A549 (cell line): ENCODE results near the gene SUN2.

ENCODE experiments used
- BHLHE40 ChIP-seq: IDR thresholded peaks from 2 replicates; pipeline ENCODE4 v1.6.1; 2012; ENCODE audit warnings: low read depth, low read length, inconsistent platforms
- CEBPB ChIP-seq, 2 experiments: fragments of >200 bp in 1 of 2; sonication (Bioruptor Twin) in 1 of 2; formaldehyde crosslinking in 1 of 2; IDR thresholded peaks; 2 replicates each; pipeline ENCODE4 v1.6.1; 2012 to 2016
- CTCF ChIP-seq: fragments of >200 bp; sonication (Bioruptor Twin); formaldehyde crosslinking; IDR thresholded peaks from 3 replicates; pipeline ENCODE4 v1.5.1; 2016
- E2F6 ChIP-seq: IDR thresholded peaks from 2 replicates; pipeline ENCODE4 v1.6.1; 2012; ENCODE audit warnings: low read depth, borderline replicate concordance
- FOSL2 ChIP-seq, 2 experiments: fragments of 450-650 bp in 1 of 2; fragments of >200 bp in 1 of 2; sonication (Bioruptor Twin) in 1 of 2; formaldehyde crosslinking; IDR thresholded peaks; 2 replicates each; pipeline versions ENCODE4 v1.5.0 to v1.6.1; 2016 to 2020; ENCODE audit warnings: mild to moderate bottlenecking in 1 of 2, moderate library complexity in 1 of 2
- HDAC2 ChIP-seq: fragments of 200-600 bp; sonication (generic); IDR thresholded peaks from 2 replicates; pipeline ENCODE4 v1.6.1; 2016
- KDM5A ChIP-seq: fragments of 200-600 bp; sonication (generic); IDR thresholded peaks from 2 replicates; pipeline ENCODE4 v1.6.1; 2016; ENCODE audit warnings: antibody characterized with exemption, mild to moderate bottlenecking
- POLR2A ChIP-seq: IDR thresholded peaks from 2 replicates; pipeline ENCODE4 v1.6.1; 2012; ENCODE audit warnings: mild to moderate bottlenecking, low read length
- RAD21 ChIP-seq, 2 experiments: fragments of >200 bp in 1 of 2; sonication (Bioruptor Twin) in 1 of 2; formaldehyde crosslinking in 1 of 2; IDR thresholded peaks in 1 of 2; conservative IDR thresholded peaks in 1 of 2; 2 replicates in 1 of 2; 3 replicates in 1 of 2; pipeline ENCODE4 v1.6.1; 2012 to 2018; ENCODE audit warnings: inconsistent platforms in 1 of 2
- REST ChIP-seq: fragments of 200-600 bp; sonication (generic); IDR thresholded peaks from 2 replicates; pipeline ENCODE4 v1.6.1; 2016; ENCODE audit warnings: antibody characterized with exemption, mild to moderate bottlenecking, moderate library complexity
- SMC3 ChIP-seq: fragments of >200 bp; sonication (Bioruptor Twin); formaldehyde crosslinking; IDR thresholded peaks from 3 replicates; pipeline ENCODE4 v1.6.1; 2018; ENCODE audit warnings: inconsistent platforms

- TF ChIP-seq E2F6 (no peak), SMC3 (no peak), FOSL2 (IDR thresholded peaks at IDR 0.05) (no peak), FOSL2 (CRISPR knock-in tag; IDR thresholded peaks at IDR 0.05) (no peak), KDM5A (no peak), CEBPB (IDR thresholded peaks at IDR 0.05) (no peak), RAD21 (conservative IDR thresholded peaks at IDR 0.05 in 1 of 2, IDR thresholded peaks at IDR 0.05 in 1 of 2) (no peak), POLR2A (no peak), REST (no peak), CTCF (no peak), HDAC2 (no peak), BHLHE40 (no peak)
Observed at GRCh38 chr22:38733724-38734381, 21.9 kb downstream of the SUN2 start.
